GM23248 (cell line): ENCODE data around the gene SLC17A7.

Experiments used
- EZH2 ChIP-seq: fragments of 200-600 bp; sonication (generic); IDR thresholded peaks from 2 replicates; pipeline ENCODE4 v1.6.1; 2018; ENCODE audit warnings: antibody characterized with exemption, mild to moderate bottlenecking; ENCODE audit not compliant: insufficient read depth, poor library complexity, severe bottlenecking
- EZH2phosphoT487 ChIP-seq: fragments of 200-600 bp; sonication (generic); IDR thresholded peaks from 2 replicates; pipeline ENCODE4 v1.6.1; 2018; ENCODE audit warnings: antibody characterized with exemption, moderate library complexity, mild to moderate bottlenecking, low read depth; ENCODE audit not compliant: insufficient read depth

- TF ChIP-seq EZH2 (no peak), EZH2phosphoT487 (no peak)
These were observed 51.9 kb downstream of the SLC17A7 start for GRCh38 chr19:49389406-49389805.
